Measurements from ENCODE around the gene ZNF888.
"Not testable (repeated sequence)": the region's sequence is repeated elsewhere in the genome, so short reads cannot be mapped to it uniquely, and the experiment has no call there.

The ZNF888 gene

GRCh38 chr19:52941523-52941922 is 18.3 kb upstream of the ZNF888 start:
- not testable (repeated sequence) for DNase-seq

- DNase-seq, result not testable (repeated sequence)
Measured at GRCh38 chr19:52940905-52941304, 17.7 kb upstream of the ZNF888 start.

DNA sequence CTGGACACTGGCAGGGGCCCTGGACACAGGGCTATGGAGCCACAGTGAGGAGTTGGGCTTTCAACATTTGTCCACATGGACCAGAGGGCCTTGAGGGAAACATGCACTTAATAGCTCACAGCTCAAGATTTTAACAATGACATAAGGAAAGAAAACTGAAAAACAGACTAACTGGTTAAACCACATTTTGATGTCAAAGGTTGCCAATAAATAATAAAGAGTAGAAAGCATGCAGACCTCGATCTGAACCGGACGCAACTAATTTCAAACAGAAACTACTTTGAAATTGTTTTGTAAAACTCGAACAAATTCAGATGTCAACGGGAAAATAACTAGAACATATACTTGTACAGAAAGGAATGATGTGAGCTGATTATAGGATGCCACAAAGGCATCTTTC is 15.5 kb upstream of the ZNF888 start:
- no peak for DNase-seq

- no peak for DNase-seq
Measured at GRCh38 chr19:52936954-52937325, 13.7 kb upstream of the ZNF888 start.

- DNase-seq, result no peak
Measured at GRCh38 chr19:52936151-52936953, 13.1 kb upstream of the ZNF888 start.

DNA sequence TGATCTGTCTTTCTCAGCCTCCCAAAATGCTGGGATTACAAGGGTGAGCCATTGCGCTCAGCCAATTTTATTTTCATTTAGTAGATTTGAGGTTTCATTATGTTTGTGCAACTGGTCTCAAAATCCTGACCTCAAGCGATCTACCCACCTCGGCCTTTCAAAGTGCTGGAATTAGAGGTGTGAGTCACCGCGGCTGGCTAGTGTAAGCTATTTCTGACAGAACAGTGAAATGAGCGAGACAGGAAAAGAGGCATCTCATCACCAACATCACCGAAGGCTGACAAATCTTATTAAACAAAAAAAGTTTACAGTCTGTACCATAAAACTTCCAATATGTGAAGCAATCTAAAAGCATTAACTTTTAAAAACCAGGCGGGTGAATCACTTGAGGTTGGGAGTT is 12.2 kb upstream of the ZNF888 start:
- no peak for DNase-seq

DNA sequence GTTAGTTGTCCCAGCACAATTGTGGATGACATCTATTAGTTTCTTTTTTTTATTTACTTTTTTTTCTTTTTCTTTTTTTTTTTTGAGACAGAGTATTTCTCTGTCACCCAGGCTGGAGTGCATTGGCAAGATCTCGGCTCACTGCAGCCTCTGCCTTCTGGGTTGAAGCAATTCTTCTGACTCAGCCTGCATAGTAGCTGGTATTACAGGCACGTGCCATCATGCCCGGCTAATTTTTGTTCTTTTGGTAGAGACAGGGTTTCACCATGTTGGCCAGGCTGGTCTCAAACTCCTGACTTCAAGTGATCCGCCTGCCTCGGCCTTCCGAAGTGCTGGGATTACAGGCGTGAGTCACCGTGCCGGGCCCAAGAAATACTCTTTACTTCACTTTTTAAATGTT is 1.4 kb upstream of the ZNF888 start:
- DNase-seq, result not testable (repeated sequence)

DNA sequence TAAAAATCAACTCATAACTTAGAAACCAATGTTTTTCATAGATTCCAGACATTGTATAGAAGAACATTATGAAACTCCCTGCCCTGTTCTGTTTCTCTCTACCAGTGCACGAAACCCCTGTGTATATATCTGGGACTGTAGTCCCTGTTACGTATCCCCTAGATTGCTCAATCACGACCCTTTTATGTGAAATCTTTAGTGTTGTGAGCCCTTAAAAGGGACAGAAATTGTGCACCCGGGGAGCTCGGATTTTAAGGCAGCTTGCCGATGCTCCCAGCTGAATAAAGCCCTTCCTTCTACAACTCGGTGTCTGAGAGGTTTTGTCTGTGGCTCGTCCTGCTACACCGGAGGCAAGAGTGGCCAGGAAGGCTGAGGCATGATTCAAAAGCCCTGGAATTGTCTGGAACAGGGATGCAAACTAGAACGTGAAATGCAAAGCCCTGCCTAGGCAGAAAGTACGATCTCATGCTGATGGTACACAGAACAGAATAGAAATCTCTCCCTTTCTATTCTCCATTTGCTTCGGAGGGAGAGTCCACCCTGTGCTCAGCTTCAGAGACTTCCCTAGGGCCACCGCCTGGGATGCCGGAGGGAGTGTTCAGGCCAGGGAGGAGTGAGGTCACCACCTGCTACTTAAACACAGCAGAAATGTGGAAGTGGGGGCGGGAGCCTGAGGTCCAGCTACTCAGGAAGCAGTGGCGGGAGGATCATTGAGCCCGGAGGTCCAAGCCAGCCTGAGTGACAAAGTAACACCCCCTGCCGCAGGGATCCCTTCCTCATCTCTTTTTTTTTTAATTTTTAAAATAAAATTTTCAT is 758 bp upstream of the ZNF888 start:
- no peak for DNase-seq

DNA sequence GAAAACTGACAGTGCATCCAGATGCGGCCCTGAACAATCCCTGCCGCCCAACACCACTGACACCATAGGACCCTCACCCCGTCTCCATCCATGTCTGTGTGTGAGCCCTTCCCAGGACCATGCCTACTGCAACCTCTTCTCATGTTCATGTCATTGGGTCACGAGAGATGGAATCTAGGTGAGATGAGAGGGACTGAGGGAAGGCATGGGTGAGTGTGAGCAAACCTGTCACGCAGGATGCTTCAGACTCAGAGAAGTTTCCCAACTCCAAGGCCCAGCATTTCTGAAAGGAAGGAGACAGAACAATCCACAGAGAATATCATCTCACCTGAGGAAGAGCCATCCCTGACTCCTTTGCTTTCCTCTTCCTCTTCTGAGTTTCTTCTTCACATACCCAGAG is 5.7 kb downstream of the ZNF888 start:
- DNase-seq, result no peak

GRCh38 chr19:52910648-52911047 is 12.6 kb downstream of the ZNF888 start:
- no peak for DNase-seq

GRCh38 chr19:52904052-52904780 is 19.0 kb downstream of the ZNF888 start:
- DNase-seq, result not testable (repeated sequence)

GRCh38 chr19:52901842-52902241 is 21.4 kb downstream of the ZNF888 start:
- no peak for DNase-seq

DNA sequence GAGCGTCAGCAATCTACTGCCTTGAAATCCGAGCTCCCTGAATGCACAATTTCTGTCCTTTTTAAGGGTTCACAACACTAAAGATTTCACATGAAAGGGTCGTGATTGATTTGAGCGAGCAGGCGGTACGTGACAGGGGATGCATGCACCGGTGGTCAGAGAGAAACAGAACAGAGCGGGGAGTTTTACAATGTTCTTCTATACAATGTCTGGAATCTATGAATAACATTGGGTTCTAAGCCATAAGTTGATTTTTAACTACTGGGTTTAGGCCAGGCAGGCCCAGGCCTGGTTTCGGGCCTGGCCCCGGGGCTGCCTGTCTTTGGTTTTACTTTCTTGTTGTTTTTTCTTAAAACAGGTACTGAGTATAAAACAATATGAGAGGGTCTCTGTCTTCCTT is 24.6 kb downstream of the ZNF888 start:
- not testable (repeated sequence) for DNase-seq

DNA sequence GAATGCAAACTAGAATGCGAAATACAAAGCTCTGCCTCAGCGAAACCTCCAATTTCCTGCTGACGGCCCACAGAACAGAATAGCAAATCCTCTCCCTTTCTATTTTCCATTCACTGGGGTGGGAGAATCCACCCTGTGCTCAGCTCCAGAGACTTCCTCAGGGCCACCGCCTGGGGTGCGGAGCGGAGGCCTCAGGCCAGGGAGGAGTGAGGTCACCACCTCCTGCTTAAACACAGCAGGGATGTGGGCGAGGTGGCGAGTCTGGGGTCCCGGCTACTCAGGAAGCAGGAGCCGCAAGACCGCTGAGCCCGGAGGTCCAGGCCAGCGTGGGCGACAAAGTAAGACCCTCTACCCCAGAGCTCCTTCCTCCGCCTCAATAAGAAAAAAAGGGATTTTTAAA is 25.1 kb downstream of the ZNF888 start:
- DNase-seq, result peak; percentile 45

GRCh38 chr19:52897138-52897935 is 25.9 kb downstream of the ZNF888 start, which contains the start of gene ZNF320:
Gene ZNF320, minus strand, starts transcription at chr19:52897635. Its CDS starts 7,380 bp downstream, at chr19:52890255.
- peak; percentile 98 for DNase-seq

- DNase-seq, result no peak
Measured at GRCh38 chr19:52896431-52897137, 26.6 kb downstream of the ZNF888 start.

DNA sequence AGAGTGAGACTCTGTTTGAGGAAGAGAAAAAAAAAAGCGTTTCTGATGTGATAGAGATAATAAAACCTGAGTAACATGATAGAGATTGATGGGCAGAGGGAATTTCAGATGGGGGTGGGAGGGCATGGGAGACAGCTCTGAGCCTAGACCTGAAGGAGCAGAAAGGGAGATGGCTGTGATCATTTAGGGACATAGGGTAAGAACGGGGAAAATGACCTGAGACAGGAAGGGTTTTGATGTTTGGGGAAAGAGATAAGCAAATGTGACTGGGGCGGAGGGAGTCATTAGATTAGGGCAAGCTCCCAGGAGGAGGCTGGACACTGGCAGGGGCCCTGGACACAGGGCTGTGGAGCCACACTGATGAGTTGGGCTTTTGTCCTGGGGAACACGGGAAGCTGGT is 31.9 kb downstream of the ZNF888 start:
- DNase-seq, result no peak

- no peak for DNase-seq
Measured at GRCh38 chr19:52889931-52890330, 33.3 kb downstream of the ZNF888 start.

DNA sequence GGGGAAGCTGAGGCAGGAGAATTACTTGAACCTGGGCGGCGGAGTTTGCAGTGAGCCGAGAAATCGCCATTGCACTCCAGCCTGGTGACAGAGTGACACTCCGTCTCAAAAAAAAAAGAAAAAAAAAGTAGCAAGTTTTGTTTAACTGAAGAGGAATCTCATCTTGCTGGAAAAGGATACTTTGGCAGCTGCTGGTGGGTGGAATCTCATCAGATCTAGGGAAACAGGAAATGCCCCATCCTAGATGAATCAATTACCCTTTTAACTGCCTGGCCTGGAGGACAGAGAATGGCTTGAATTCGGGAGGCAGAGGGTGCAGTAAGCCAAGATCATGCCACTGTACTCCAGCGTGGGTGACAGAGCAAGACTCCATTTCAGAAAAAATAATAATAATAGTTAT is 34.2 kb downstream of the ZNF888 start:
- DNase-seq, result no peak

DNA sequence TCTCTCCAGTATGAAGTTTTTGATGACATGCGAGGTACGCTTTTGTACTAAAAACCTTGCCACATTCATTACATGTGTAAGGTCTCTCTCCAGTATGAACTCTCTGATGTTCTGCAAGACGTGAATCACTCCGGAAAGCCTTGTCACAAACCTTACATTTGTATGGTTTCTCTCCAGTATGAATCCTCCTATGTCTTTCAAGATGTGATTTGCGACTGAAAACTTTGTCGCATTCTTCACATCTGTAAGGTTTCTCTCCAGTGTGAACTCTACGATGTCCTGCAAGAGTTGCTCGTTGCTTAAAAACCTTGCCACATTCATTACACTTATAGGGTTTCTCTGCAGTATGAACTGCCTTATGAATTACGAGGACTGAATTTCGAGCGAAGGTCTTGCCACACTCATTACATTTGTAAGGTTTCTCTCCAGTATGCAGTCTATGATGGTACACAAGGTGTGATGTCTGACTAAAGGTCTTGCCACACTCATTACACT is 42.3 kb downstream of the ZNF888 start:
- DNase-seq, result no peak

DNA sequence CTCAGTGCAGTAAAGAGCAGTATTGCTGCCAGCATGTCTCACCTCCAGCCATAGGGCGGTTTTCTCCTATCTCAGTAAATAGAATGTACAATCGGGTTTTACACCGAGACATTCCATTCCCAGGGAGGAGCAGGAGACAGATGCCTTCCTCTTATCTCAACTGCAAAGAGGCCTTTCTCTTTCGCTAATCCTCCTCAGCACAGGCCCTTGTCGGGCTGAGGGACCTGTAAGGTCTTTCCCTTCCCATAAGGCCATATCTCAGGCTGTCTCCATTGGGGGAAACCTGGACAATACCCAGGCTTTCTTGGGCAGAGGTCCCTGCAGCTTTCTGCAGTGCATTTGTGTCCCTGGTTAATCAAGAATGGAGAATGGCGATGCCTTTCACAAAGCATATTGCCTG is 50.2 kb downstream of the ZNF888 start:
- not testable (repeated sequence) for DNase-seq

DNA sequence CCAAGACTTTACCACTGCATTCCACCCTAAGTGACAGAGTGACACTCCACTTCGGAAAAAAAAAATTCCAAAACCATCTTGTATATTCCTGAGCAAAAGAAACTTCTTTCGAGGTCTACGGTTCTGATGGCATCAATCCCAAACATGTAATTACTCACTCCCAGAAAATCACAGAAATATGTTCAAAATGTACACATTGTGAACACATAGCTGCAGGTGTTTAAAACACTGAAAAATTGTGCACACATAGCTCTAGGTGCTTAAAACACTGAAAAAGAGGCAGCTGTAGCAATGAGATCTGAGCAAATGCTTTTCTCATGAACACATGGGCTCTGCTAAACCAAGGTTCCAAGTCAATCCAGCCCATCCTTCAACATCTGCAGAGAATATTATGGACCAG is 51.8 kb downstream of the ZNF888 start:
- no peak for DNase-seq
